ENCODE data around the gene DDIT4. TPM values are rescaled to one million over a fixed set of nuclear protein-coding genes. Genes with fewer than 3 reads are reported as not detected.

The DDIT4 gene
- total and polyA plus RNA-seq, 2 experiments from 2014 or later = 114 to 136 TPM

GRCh38 chr10:72298592-72299519 lies 25.1 kb downstream of the DDIT4 start:
- Histone ChIP-seq H3K9me2 (ENCODE audit: insufficient read depth) (no peaks in the 10 kb centered on the region), H2AFZ (peak overlapping the region; percentile 95), H3K4me2 (peak overlapping the region; percentile 87), H3K79me2 (replicated peaks; ENCODE audit: insufficient read depth) (no peaks in the 10 kb centered on the region), H3K4me1 (ENCODE audit: insufficient read depth) (peaks cover 23% of the 10 kb centered on the region; the same call in 1 of the 2 replicates), H3F3A (replicated peaks; ENCODE audit: low read depth) (peaks cover 19% of the 10 kb centered on the region), H3K36me3 (ENCODE audit: insufficient read depth) (no peaks in the 10 kb centered on the region), H4K20me1 (replicated peaks; ENCODE audit: insufficient read depth) (no peaks in the 10 kb centered on the region), H3K27ac (ENCODE audit: low read depth) (no peak overlapping the region), H3K4me3 (peak overlapping the region; percentile 89; the same call in 1 of the 2 replicates), H3K27me3 (ENCODE audit: insufficient read depth) (no peaks in the 10 kb centered on the region)
- Mint-ChIP-seq H3K9me3 (no peaks in the 10 kb centered on the region), H3K4me3 (peak overlapping the region; percentile 74; the same call in 1 of the 3 replicates), H3K36me3 (ENCODE audit: low read depth) (no peaks in the 10 kb centered on the region), H3K27ac (no peak overlapping the region), H3K27me3 (ENCODE audit: insufficient read depth, low read depth, poor library complexity) (peaks cover 6% of the 10 kb centered on the region), H3K4me1 (peaks cover 24% of the 10 kb centered on the region)
- DNase-seq (ENCODE audit: low spot score) (no peak), ATAC-seq (peak; percentile 7)
- TF ChIP-seq NANOG (IDR thresholded peaks at IDR 0.05; ENCODE audit: borderline replicate concordance) (no peak), CREB1 (CRISPR knock-in tag; IDR thresholded peaks at IDR 0.05; ENCODE audit: low read depth) (no peak), EZH2 (IDR thresholded peaks at IDR 0.05; ENCODE audit: low read depth, unreplicated experiment) (no peak), ZNF114 (CRISPR knock-in tag; IDR thresholded peaks at IDR 0.05) (no peak), STAT1 (IDR thresholded peaks at IDR 0.05; ENCODE audit: unreplicated experiment) (no peak), CTCF (conservative IDR thresholded peaks at IDR 0.05; ENCODE audit: low read depth in 2 of 2) (no peak), EZH2phosphoT487 (IDR thresholded peaks at IDR 0.05; ENCODE audit: unreplicated experiment) (no peak), ZNF331 (CRISPR knock-in tag; IDR thresholded peaks at IDR 0.05; ENCODE audit: low read depth) (no peak)
- TF ChIP-seq, protein P1, sequence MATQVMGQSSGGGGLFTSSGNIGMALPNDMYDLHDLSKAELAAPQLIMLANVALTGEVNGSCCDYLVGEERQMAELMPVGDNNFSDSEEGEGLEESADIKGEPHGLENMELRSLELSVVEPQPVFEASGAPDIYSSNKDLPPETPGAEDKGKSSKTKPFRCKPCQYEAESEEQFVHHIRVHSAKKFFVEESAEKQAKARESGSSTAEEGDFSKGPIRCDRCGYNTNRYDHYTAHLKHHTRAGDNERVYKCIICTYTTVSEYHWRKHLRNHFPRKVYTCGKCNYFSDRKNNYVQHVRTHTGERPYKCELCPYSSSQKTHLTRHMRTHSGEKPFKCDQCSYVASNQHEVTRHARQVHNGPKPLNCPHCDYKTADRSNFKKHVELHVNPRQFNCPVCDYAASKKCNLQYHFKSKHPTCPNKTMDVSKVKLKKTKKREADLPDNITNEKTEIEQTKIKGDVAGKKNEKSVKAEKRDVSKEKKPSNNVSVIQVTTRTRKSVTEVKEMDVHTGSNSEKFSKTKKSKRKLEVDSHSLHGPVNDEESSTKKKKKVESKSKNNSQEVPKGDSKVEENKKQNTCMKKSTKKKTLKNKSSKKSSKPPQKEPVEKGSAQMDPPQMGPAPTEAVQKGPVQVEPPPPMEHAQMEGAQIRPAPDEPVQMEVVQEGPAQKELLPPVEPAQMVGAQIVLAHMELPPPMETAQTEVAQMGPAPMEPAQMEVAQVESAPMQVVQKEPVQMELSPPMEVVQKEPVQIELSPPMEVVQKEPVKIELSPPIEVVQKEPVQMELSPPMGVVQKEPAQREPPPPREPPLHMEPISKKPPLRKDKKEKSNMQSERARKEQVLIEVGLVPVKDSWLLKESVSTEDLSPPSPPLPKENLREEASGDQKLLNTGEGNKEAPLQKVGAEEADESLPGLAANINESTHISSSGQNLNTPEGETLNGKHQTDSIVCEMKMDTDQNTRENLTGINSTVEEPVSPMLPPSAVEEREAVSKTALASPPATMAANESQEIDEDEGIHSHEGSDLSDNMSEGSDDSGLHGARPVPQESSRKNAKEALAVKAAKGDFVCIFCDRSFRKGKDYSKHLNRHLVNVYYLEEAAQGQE (IDR thresholded peaks at IDR 0.05; ENCODE audit: unreplicated experiment) = no peak
- TF ChIP-seq, protein P2, sequence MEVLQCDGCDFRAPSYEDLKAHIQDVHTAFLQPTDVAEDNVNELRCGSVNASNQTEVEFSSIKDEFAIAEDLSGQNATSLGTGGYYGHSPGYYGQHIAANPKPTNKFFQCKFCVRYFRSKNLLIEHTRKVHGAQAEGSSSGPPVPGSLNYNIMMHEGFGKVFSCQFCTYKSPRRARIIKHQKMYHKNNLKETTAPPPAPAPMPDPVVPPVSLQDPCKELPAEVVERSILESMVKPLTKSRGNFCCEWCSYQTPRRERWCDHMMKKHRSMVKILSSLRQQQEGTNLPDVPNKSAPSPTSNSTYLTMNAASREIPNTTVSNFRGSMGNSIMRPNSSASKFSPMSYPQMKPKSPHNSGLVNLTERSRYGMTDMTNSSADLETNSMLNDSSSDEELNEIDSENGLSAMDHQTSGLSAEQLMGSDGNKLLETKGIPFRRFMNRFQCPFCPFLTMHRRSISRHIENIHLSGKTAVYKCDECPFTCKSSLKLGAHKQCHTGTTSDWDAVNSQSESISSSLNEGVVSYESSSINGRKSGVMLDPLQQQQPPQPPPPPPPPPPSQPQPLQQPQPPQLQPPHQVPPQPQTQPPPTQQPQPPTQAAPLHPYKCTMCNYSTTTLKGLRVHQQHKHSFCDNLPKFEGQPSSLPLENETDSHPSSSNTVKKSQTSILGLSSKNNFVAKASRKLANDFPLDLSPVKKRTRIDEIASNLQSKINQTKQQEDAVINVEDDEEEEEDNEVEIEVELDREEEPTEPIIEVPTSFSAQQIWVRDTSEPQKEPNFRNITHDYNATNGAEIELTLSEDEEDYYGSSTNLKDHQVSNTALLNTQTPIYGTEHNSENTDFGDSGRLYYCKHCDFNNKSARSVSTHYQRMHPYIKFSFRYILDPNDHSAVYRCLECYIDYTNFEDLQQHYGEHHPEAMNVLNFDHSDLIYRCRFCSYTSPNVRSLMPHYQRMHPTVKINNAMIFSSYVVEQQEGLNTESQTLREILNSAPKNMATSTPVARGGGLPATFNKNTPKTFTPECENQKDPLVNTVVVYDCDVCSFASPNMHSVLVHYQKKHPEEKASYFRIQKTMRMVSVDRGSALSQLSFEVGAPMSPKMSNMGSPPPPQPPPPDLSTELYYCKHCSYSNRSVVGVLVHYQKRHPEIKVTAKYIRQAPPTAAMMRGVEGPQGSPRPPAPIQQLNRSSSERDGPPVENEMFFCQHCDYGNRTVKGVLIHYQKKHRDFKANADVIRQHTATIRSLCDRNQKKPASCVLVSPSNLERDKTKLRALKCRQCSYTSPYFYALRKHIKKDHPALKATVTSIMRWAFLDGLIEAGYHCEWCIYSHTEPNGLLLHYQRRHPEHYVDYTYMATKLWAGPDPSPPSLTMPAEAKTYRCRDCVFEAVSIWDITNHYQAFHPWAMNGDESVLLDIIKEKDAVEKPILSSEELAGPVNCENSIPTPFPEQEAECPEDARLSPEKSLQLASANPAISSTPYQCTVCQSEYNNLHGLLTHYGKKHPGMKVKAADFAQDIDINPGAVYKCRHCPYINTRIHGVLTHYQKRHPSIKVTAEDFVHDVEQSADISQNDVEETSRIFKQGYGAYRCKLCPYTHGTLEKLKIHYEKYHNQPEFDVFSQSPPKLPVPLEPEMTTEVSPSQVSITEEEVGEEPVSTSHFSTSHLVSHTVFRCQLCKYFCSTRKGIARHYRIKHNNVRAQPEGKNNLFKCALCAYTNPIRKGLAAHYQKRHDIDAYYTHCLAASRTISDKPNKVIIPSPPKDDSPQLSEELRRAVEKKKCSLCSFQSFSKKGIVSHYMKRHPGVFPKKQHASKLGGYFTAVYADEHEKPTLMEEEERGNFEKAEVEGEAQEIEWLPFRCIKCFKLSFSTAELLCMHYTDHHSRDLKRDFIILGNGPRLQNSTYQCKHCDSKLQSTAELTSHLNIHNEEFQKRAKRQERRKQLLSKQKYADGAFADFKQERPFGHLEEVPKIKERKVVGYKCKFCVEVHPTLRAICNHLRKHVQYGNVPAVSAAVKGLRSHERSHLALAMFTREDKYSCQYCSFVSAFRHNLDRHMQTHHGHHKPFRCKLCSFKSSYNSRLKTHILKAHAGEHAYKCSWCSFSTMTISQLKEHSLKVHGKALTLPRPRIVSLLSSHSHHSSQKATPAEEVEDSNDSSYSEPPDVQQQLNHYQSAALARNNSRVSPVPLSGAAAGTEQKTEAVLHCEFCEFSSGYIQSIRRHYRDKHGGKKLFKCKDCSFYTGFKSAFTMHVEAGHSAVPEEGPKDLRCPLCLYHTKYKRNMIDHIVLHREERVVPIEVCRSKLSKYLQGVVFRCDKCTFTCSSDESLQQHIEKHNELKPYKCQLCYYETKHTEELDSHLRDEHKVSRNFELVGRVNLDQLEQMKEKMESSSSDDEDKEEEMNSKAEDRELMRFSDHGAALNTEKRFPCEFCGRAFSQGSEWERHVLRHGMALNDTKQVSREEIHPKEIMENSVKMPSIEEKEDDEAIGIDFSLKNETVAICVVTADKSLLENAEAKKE (CRISPR knock-in tag; IDR thresholded peaks at IDR 0.05) = no peak

Data from GM23338 (cell line).